ENCODE measurements around the gene SETBP1. TPM values are rescaled to one million over a fixed set of nuclear protein-coding genes. Genes with fewer than 3 reads are reported as not detected.

The SETBP1 gene
- total and polyA plus RNA-seq, 2 of the 13 experiments (the other 11 are each of a cell fraction or from before 2014, with no cell fraction given), result 0.18 to 0.65 TPM

DNA sequence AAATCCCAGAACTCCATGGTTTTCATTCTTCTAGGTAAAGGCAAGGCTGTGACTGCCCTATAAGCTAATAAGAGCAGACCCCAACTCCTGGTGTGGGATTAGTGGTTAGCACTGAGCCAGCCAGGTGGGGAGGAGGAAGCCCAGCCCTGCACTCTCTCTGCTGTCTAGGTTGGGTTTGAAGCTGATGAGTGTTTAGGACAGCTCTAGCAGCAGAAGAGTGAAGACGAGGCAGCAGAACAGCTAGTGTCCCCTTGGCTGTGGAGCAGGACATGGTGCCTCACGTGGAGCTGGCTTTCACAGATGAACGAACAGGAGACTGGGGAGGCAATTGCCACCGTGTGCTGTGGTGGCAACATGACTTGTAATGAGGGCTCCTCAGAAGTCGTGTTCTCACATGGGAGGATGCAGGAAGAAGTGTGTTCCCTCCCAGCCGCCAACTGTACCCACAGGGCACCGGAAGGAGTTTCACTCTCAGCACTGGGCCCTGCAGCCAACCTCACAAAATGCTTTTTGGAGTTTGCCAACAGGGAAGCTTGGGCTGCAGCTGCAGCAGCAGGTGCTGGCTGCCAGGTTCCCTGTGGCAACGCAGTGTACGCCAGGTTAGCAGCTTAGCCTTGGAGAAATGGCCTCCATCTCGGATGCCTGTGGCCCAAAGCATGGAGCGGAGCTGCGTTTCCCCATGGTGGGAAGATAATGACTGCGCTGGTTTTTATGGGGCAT lies 328.2 kb downstream of the SETBP1 start:
- Histone ChIP-seq H3K79me2 (ENCODE audit: insufficient read depth, low read length) (no peaks in the 10 kb centered on the region), H4K20me1 (ENCODE audit: insufficient read depth, low read length) (no peaks in the 10 kb centered on the region), H3K4me3 (replicated peaks in 1 of 3; ENCODE audit: insufficient read depth in 1 of 3, low read depth in 2 of 3, low read length in 3 of 3) (no peak overlapping the region), H3K9me3 (ENCODE audit: low read length) (no peaks in the 10 kb centered on the region), H3K9ac (ENCODE audit: insufficient read depth, low read depth, low read length) (no peak overlapping the region), H3K27me3 (ENCODE audit: control insufficient read depth in 1 of 2, insufficient read depth in 2 of 2, low read length in 2 of 2) (no peaks in the 10 kb centered on the region; a peak in 1 of 5 replicates), H3K4me1 (ENCODE audit: insufficient read depth, low read length) (no peaks in the 10 kb centered on the region), H3K4me2 (ENCODE audit: low read depth, low read length) (no peak overlapping the region), H3K27ac (ENCODE audit: extremely low read length, insufficient read depth, low read length) (no peak overlapping the region), H3K36me3 (replicated peaks in 1 of 2; ENCODE audit: control insufficient read depth in 1 of 2, insufficient read depth in 2 of 2, low read length in 2 of 2) (no peaks in the 10 kb centered on the region), H2AFZ (ENCODE audit: low read length) (no peak overlapping the region)
- CTCF ChIA-PET (ENCODE audit: low intra/inter-chr PET ratio, low total read pairs), result no interaction called here
- no TSS peak for BruUV-seq (replicated peaks)
- ATAC-seq (no peak), DNase-seq (ENCODE audit: low spot score) (no peak), FAIRE-seq (no peak)
- intact Hi-C loops (cut with micrococcal nuclease; ENCODE audit: unreplicated experiment), result no loop called here
- in situ Hi-C loops (cut with HindIII; ENCODE audit: extremely low pct_ligation_motif_present, low pct_unique_long_range_greater_than_20kb), result no loop called here
- POLR2A ChIA-PET, result no interaction called here
- WGBS (ENCODE audit: low lambda C conversion rate), result 38% methylated on average over 7 of the region's 13 CpGs
- TF ChIP-seq BCL6 (CRISPR knock-in tag; IDR thresholded peaks at IDR 0.05) (no peak), KLF11 (CRISPR knock-in tag; IDR thresholded peaks at IDR 0.05) (no peak), SRSF9 (IDR thresholded peaks at IDR 0.05; ENCODE audit: borderline replicate concordance, insufficient read depth, low read depth, low read length, poor library complexity, severe bottlenecking) (no peak), MXI1 (IDR thresholded peaks at IDR 0.05; ENCODE audit: borderline replicate concordance, low read depth, low read length) (no peak), GPN1 (CRISPR knock-in tag; IDR thresholded peaks at IDR 0.05; ENCODE audit: borderline replicate concordance) (no peak), NPAS2 (CRISPR knock-in tag; IDR thresholded peaks at IDR 0.05; ENCODE audit: borderline replicate concordance) (no peak), FOXP1 (IDR thresholded peaks at IDR 0.05) (no peak), FOXP1 (CRISPR knock-in tag; IDR thresholded peaks at IDR 0.05) (no peak), SRSF4 (IDR thresholded peaks at IDR 0.05; ENCODE audit: low read depth, low read length, poor library complexity, severe bottlenecking) (no peak), ZC3H13 (CRISPR knock-in tag; IDR thresholded peaks at IDR 0.05) (no peak), MXD4 (CRISPR knock-in tag; IDR thresholded peaks at IDR 0.05) (no peak), AHR (CRISPR knock-in tag; IDR thresholded peaks at IDR 0.05) (no peak), ZNF317 (CRISPR knock-in tag; IDR thresholded peaks at IDR 0.05) (no peak), SMARCE1 (IDR thresholded peaks at IDR 0.05; ENCODE audit: borderline replicate concordance) (no peak), ZNF143 (CRISPR knock-in tag; IDR thresholded peaks at IDR 0.05) (no peak), RFX5 (IDR thresholded peaks at IDR 0.05; ENCODE audit: low read depth, low read length) (no peak)
- TF ChIP-seq, protein P1, sequence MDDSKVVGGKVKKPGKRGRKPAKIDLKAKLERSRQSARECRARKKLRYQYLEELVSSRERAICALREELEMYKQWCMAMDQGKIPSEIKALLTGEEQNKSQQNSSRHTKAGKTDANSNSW (CRISPR knock-in tag; IDR thresholded peaks at IDR 0.05; ENCODE audit: borderline replicate concordance), result no peak
- TF ChIP-seq, protein P2, sequence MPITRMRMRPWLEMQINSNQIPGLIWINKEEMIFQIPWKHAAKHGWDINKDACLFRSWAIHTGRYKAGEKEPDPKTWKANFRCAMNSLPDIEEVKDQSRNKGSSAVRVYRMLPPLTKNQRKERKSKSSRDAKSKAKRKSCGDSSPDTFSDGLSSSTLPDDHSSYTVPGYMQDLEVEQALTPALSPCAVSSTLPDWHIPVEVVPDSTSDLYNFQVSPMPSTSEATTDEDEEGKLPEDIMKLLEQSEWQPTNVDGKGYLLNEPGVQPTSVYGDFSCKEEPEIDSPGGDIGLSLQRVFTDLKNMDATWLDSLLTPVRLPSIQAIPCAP (CRISPR knock-in tag; IDR thresholded peaks at IDR 0.05; ENCODE audit: low read depth), result no peak
- TF ChIP-seq, protein P3, sequence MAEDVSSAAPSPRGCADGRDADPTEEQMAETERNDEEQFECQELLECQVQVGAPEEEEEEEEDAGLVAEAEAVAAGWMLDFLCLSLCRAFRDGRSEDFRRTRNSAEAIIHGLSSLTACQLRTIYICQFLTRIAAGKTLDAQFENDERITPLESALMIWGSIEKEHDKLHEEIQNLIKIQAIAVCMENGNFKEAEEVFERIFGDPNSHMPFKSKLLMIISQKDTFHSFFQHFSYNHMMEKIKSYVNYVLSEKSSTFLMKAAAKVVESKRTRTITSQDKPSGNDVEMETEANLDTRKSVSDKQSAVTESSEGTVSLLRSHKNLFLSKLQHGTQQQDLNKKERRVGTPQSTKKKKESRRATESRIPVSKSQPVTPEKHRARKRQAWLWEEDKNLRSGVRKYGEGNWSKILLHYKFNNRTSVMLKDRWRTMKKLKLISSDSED (CRISPR knock-in tag; IDR thresholded peaks at IDR 0.05), result no peak
- TF ChIP-seq, protein P4, sequence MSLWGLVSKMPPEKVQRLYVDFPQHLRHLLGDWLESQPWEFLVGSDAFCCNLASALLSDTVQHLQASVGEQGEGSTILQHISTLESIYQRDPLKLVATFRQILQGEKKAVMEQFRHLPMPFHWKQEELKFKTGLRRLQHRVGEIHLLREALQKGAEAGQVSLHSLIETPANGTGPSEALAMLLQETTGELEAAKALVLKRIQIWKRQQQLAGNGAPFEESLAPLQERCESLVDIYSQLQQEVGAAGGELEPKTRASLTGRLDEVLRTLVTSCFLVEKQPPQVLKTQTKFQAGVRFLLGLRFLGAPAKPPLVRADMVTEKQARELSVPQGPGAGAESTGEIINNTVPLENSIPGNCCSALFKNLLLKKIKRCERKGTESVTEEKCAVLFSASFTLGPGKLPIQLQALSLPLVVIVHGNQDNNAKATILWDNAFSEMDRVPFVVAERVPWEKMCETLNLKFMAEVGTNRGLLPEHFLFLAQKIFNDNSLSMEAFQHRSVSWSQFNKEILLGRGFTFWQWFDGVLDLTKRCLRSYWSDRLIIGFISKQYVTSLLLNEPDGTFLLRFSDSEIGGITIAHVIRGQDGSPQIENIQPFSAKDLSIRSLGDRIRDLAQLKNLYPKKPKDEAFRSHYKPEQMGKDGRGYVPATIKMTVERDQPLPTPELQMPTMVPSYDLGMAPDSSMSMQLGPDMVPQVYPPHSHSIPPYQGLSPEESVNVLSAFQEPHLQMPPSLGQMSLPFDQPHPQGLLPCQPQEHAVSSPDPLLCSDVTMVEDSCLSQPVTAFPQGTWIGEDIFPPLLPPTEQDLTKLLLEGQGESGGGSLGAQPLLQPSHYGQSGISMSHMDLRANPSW (CRISPR knock-in tag; IDR thresholded peaks at IDR 0.05; ENCODE audit: borderline replicate concordance), result no peak
